ENCODE measurements around the gene P2RX7.

DNA sequence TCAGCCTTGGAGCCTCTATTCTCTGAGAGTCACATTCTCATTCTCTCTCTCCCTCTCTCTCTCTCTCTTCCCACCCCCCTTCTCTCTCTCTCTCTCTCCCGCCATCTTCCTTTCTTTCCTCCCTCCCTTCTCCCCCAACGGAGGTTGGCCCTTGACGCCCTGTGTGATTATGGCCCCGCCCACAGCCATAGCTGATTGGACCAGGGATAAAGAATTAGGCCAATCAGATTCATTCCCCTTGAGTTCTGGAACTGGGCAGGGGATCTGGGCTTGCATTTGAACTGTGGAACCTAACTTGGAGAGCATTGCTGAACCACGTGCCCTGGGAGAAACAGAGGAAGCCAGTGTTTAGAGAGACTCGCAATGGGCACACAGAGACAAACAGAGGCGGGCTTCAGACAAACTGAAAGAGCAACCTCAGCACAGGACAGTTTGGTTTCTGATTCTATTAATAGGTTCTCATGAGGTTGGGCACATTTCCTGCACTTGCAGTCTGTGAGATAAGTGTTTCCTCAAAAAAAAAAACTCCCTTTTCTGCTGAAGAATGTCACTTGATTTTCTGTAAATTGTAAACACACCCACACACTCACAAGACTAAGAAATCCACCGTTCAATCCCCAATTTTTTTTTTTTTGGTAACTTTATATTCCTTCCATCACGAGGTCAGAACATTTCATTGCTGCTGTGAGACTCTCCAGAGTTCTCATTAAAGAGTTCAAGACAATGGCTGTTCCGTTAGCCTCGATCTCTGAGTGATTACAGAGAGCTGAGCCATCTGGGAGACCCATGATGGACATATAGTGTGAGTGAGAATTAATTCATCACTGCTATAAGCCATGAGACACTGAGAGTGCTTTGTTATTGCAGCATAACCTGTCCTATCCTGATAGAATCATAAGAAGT is 3.5 kb upstream of the P2RX7 start:
- TF ChIP-seq, protein P1, sequence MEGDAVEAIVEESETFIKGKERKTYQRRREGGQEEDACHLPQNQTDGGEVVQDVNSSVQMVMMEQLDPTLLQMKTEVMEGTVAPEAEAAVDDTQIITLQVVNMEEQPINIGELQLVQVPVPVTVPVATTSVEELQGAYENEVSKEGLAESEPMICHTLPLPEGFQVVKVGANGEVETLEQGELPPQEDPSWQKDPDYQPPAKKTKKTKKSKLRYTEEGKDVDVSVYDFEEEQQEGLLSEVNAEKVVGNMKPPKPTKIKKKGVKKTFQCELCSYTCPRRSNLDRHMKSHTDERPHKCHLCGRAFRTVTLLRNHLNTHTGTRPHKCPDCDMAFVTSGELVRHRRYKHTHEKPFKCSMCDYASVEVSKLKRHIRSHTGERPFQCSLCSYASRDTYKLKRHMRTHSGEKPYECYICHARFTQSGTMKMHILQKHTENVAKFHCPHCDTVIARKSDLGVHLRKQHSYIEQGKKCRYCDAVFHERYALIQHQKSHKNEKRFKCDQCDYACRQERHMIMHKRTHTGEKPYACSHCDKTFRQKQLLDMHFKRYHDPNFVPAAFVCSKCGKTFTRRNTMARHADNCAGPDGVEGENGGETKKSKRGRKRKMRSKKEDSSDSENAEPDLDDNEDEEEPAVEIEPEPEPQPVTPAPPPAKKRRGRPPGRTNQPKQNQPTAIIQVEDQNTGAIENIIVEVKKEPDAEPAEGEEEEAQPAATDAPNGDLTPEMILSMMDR (IDR thresholded peaks at IDR 0.05) = no peak
- TF ChIP-seq ETV6 (CRISPR knock-in tag; IDR thresholded peaks at IDR 0.05) (no peak), CREM (CRISPR knock-in tag; IDR thresholded peaks at IDR 0.05) (no peak), ELF4 (CRISPR knock-in tag; IDR thresholded peaks at IDR 0.05; ENCODE audit: low read depth) (no peak), TCF7 (CRISPR knock-in tag; IDR thresholded peaks at IDR 0.05; ENCODE audit: low read depth) (no peak), ZNF121 (CRISPR knock-in tag; IDR thresholded peaks at IDR 0.05) (no peak)
- TF ChIP-seq, protein P2, sequence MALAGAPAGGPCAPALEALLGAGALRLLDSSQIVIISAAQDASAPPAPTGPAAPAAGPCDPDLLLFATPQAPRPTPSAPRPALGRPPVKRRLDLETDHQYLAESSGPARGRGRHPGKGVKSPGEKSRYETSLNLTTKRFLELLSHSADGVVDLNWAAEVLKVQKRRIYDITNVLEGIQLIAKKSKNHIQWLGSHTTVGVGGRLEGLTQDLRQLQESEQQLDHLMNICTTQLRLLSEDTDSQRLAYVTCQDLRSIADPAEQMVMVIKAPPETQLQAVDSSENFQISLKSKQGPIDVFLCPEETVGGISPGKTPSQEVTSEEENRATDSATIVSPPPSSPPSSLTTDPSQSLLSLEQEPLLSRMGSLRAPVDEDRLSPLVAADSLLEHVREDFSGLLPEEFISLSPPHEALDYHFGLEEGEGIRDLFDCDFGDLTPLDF (CRISPR knock-in tag; IDR thresholded peaks at IDR 0.05) = no peak
- TF ChIP-seq, protein P3, sequence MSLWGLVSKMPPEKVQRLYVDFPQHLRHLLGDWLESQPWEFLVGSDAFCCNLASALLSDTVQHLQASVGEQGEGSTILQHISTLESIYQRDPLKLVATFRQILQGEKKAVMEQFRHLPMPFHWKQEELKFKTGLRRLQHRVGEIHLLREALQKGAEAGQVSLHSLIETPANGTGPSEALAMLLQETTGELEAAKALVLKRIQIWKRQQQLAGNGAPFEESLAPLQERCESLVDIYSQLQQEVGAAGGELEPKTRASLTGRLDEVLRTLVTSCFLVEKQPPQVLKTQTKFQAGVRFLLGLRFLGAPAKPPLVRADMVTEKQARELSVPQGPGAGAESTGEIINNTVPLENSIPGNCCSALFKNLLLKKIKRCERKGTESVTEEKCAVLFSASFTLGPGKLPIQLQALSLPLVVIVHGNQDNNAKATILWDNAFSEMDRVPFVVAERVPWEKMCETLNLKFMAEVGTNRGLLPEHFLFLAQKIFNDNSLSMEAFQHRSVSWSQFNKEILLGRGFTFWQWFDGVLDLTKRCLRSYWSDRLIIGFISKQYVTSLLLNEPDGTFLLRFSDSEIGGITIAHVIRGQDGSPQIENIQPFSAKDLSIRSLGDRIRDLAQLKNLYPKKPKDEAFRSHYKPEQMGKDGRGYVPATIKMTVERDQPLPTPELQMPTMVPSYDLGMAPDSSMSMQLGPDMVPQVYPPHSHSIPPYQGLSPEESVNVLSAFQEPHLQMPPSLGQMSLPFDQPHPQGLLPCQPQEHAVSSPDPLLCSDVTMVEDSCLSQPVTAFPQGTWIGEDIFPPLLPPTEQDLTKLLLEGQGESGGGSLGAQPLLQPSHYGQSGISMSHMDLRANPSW (CRISPR knock-in tag; conservative IDR thresholded peaks at IDR 0.05; ENCODE audit: low read depth) = no peak
- TF ChIP-seq, protein P4, sequence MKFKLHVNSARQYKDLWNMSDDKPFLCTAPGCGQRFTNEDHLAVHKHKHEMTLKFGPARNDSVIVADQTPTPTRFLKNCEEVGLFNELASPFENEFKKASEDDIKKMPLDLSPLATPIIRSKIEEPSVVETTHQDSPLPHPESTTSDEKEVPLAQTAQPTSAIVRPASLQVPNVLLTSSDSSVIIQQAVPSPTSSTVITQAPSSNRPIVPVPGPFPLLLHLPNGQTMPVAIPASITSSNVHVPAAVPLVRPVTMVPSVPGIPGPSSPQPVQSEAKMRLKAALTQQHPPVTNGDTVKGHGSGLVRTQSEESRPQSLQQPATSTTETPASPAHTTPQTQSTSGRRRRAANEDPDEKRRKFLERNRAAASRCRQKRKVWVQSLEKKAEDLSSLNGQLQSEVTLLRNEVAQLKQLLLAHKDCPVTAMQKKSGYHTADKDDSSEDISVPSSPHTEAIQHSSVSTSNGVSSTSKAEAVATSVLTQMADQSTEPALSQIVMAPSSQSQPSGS (CRISPR knock-in tag; IDR thresholded peaks at IDR 0.05; ENCODE audit: borderline replicate concordance, low read depth) = no peak
